Liver (tissue), 9 donors: Measurements from ENCODE around the gene ABHD16B. TPM values are rescaled to one million over a fixed set of nuclear protein-coding genes. Genes with fewer than 3 reads are reported as not detected.

ENCODE experiments used
- DNase-seq: peaks from one replicate; pipeline ENCODE4 v3.0.0-alpha.2; 2017; ENCODE audit warnings: low spot score
- H3K27ac ChIP-seq, 2 donors: one replicate each; pipeline ENCODE4 v1.7.0; 2013; ENCODE audit warnings: inconsistent platforms in 2 of 2, low read length in 2 of 2, control low read depth in 1 of 2, low read depth in 1 of 2, mild to moderate bottlenecking in 1 of 2
- H3K27me3 ChIP-seq, 4 donors: one replicate each; pipeline versions ENCODE4 v1.6.1 to v1.7.0; 2013; ENCODE audit warnings: low read length in 3 of 4, inconsistent platforms in 1 of 4, mild to moderate bottlenecking in 1 of 4, moderate library complexity in 1 of 4; ENCODE audit not compliant: control insufficient read depth in 4 of 4, insufficient read depth in 4 of 4
- H3K36me3 ChIP-seq, 4 donors: one replicate each; pipeline versions ENCODE4 v1.6.1 to v1.7.0; 2013; ENCODE audit warnings: low read length in 3 of 4, mild to moderate bottlenecking in 3 of 4, low read depth in 1 of 4, moderate library complexity in 1 of 4; ENCODE audit not compliant: control insufficient read depth in 4 of 4, insufficient read depth in 3 of 4
- H3K4me1 ChIP-seq, 4 donors: one replicate each; pipeline versions ENCODE4 v1.6.1 to v1.7.0; 2013; ENCODE audit warnings: low read length in 3 of 4, mild to moderate bottlenecking in 3 of 4, moderate library complexity in 1 of 4; ENCODE audit not compliant: control insufficient read depth in 4 of 4, insufficient read depth in 4 of 4
- H3K4me3 ChIP-seq, 3 donors: one replicate each; pipeline versions ENCODE4 v1.6.1 to v1.7.0; 2013; ENCODE audit warnings: low read length in 3 of 3, control low read depth in 1 of 3, low read depth in 1 of 3, mild to moderate bottlenecking in 1 of 3
- H3K9ac ChIP-seq, 2 donors: one replicate each; pipeline ENCODE4 v1.7.0; 2013; ENCODE audit warnings: low read length in 2 of 2, mild to moderate bottlenecking in 2 of 2, moderate library complexity in 2 of 2, control low read depth in 1 of 2, low read depth in 1 of 2
- H3K9me3 ChIP-seq, 4 donors: one replicate each; pipeline versions ENCODE4 v1.6.1 to v1.7.0; 2013; ENCODE audit warnings: low read length in 3 of 4; ENCODE audit not compliant: control insufficient read depth in 4 of 4
- ATF3 ChIP-seq: IDR thresholded peaks from 2 replicates; pipeline ENCODE4 v1.6.1; 2016; ENCODE audit warnings: antibody characterized with exemption
- CTCF ChIP-seq: fragments of 150-350 bp; IDR thresholded peaks from 2 replicates; pipeline ENCODE4 v1.5.1; 2017; ENCODE audit warnings: improper control_type of control experiment, low read depth, low read length; ENCODE audit not compliant: missing input control
- EGR1 ChIP-seq, 2 donors: IDR thresholded peaks; 2 replicates each; pipeline ENCODE4 v1.6.1; 2016 to 2018; ENCODE audit warnings: antibody characterized with exemption in 2 of 2, low read depth in 2 of 2
- FOXA1 ChIP-seq: IDR thresholded peaks from 2 replicates; pipeline ENCODE4 v1.6.1; 2016; ENCODE audit warnings: antibody characterized with exemption
- FOXA2 ChIP-seq: IDR thresholded peaks from 2 replicates; pipeline ENCODE4 v1.6.1; 2016; ENCODE audit warnings: antibody characterized with exemption
- GABPA ChIP-seq, 2 donors: IDR thresholded peaks in 1 of 2; conservative IDR thresholded peaks in 1 of 2; 2 replicates each; pipeline ENCODE4 v1.6.1; 2016; ENCODE audit warnings: antibody characterized with exemption in 2 of 2, mild to moderate bottlenecking in 1 of 2, moderate library complexity in 1 of 2
- HNF4A ChIP-seq, 2 donors: conservative IDR thresholded peaks; 2 replicates each; pipeline ENCODE4 v1.6.1; 2016; ENCODE audit warnings: antibody characterized with exemption in 2 of 2, mild to moderate bottlenecking in 2 of 2
- HNF4G ChIP-seq: IDR thresholded peaks from 2 replicates; pipeline ENCODE4 v1.6.1; 2016; ENCODE audit warnings: antibody characterized with exemption
- JUND ChIP-seq, 2 donors: IDR thresholded peaks; 2 replicates each; pipeline ENCODE4 v1.6.1; 2016; ENCODE audit warnings: antibody characterized with exemption in 2 of 2
- MAX ChIP-seq: IDR thresholded peaks from 2 replicates; pipeline ENCODE4 v1.6.1; 2016; ENCODE audit warnings: antibody characterized with exemption
- NR2F2 ChIP-seq: IDR thresholded peaks from 2 replicates; pipeline ENCODE4 v1.6.1; 2016; ENCODE audit warnings: antibody characterized with exemption
- RAD21 ChIP-seq, 2 donors: IDR thresholded peaks; 2 replicates each; pipeline ENCODE4 v1.6.1; 2016; ENCODE audit warnings: antibody characterized with exemption in 2 of 2, mild to moderate bottlenecking in 2 of 2
- REST ChIP-seq: IDR thresholded peaks from 2 replicates; pipeline ENCODE4 v1.6.1; 2016; ENCODE audit warnings: antibody characterized with exemption, mild to moderate bottlenecking
- RXRA ChIP-seq, 2 donors: IDR thresholded peaks; 2 replicates each; pipeline ENCODE4 v1.6.1; 2017 to 2018; ENCODE audit warnings: antibody characterized with exemption in 2 of 2, mild to moderate bottlenecking in 1 of 2
- SP1 ChIP-seq: IDR thresholded peaks from 2 replicates; pipeline ENCODE4 v1.6.1; 2018; ENCODE audit warnings: antibody characterized with exemption, mild to moderate bottlenecking
- TAF1 ChIP-seq: conservative IDR thresholded peaks from 2 replicates; pipeline ENCODE4 v1.6.1; 2016; ENCODE audit warnings: antibody characterized with exemption, mild to moderate bottlenecking
- YY1 ChIP-seq: IDR thresholded peaks from 2 replicates; pipeline ENCODE4 v1.6.1; 2016; ENCODE audit warnings: antibody characterized with exemption, mild to moderate bottlenecking
- ZBTB33 ChIP-seq: IDR thresholded peaks from 2 replicates; pipeline ENCODE4 v1.6.1; 2016; ENCODE audit warnings: antibody characterized with exemption
- WGBS: extraction: QIAGEN DNeasy Blood & Tissue Kit; methylation state at CpG from one replicate; pipeline ENCODE4 v1.1.7; 2013; 5-methylcytosine and 5-hydroxymethylcytosine counted together
- polyA plus RNA-seq, 2 donors: library from polyadenylated mRNA; stranded (reverse) in 1 of 2; unstranded in 1 of 2; fragments of 200-250 nt in 1 of 2; fragments of >200 nt in 1 of 2; fragmentation: Nextera tagmentation in 1 of 2; extraction: Ambion mirVana in 1 of 2; gene quantifications; one replicate each; pipeline versions ENCODE4 v1.2.1 to v1.2.3, GENCODE V29; 2013 to 2015
- total RNA-seq, 2 donors: library from RNA; depleted of rRNA; stranded (reverse); fragments of >200 nt; gene quantifications; one replicate each; pipeline ENCODE4 v1.2.3, GENCODE V29; 2014
- donor health status: healthy.
- donor health status: healthy.
- donor health status: healthy.
- donor health status: healthy.
- donor health status: healthy.

The ABHD16B gene
- total and polyA plus RNA-seq, 4 donors = 0.10 TPM; not detected in 3

GRCh38 chr20:63883201-63883593, 21.9 kb downstream of the ABHD16B start:
- Histone ChIP-seq H3K4me1 (peaks cover 4 to 16% (median 13%) of the 10 kb centered on the region in 4 donors), H3K27ac (no peak overlapping the region), H3K36me3 (peaks cover 0 to 57% (median 5%) of the 10 kb centered on the region in 4 donors), H3K9ac (no peak overlapping the region), H3K4me3 (no peak overlapping the region), H3K27me3 (no peaks in the 10 kb centered on the region), H3K9me3 (no peaks in the 10 kb centered on the region)
- no peak for TF ChIP-seq CTCF
- no peak for TF ChIP-seq ATF3
- TF ChIP-seq EGR1 (IDR thresholded peaks at IDR 0.05; ENCODE audit: low read depth in 2 of 2) = no peak
- no peak for TF ChIP-seq JUND (IDR thresholded peaks at IDR 0.05)
- no peak for TF ChIP-seq NR2F2
- TF ChIP-seq GABPA (IDR thresholded peaks at IDR 0.05 in 1 of 2, conservative IDR thresholded peaks at IDR 0.05 in 1 of 2) = no peak
- no peak for TF ChIP-seq MAX
- TF ChIP-seq HNF4A (conservative IDR thresholded peaks at IDR 0.05) = no peak
- no peak for TF ChIP-seq SP1
- TF ChIP-seq FOXA2 = no peak
- no peak for TF ChIP-seq TAF1
- no peak for TF ChIP-seq FOXA1
- no peak for TF ChIP-seq RXRA (IDR thresholded peaks at IDR 0.05)
- TF ChIP-seq HNF4G = no peak
- no peak for TF ChIP-seq RAD21 (IDR thresholded peaks at IDR 0.05)
- TF ChIP-seq ZBTB33 = no peak
- TF ChIP-seq REST = no peak
- TF ChIP-seq YY1 = no peak
- WGBS = 94% methylated on average over 6 of the region's 6 CpGs
- no peak for DNase-seq
